Measurements from ENCODE around the gene JAG1. TPM values are rescaled to one million over a fixed set of nuclear protein-coding genes. Genes with fewer than 3 reads are reported as not detected.

JAG1 gene
- total and polyA plus RNA-seq, 2 donors (not counting 3 experiments of a cell fraction or from before 2014, with no cell fraction given), result 19.7 to 37.0 TPM

GRCh38 chr20:10635476-10636208, 38.2 kb downstream of the JAG1 start:
- ChIA-PET CTCF (interaction anchor here (0.6 to 2.0 kb wide), 5 partner anchors 22 to 83 kb away, joined by 3 to 11 read pairs (median 5); no protein-coding TSS in a partner anchor), POLR2A (interaction anchor here (1.2 kb wide), 1 partner anchor 36 kb away, joined by 3 read pairs; no protein-coding TSS in a partner anchor)
- Histone ChIP-seq H4K20me1 (replicated peaks; ENCODE audit: control insufficient read depth, extremely low read depth, insufficient read depth, low read length) (no peaks in the 10 kb centered on the region), H3K27ac (ENCODE audit: insufficient read depth, low read depth, low read length) (no peak overlapping the region), H3K4me3 (replicated peaks in 1 of 3; ENCODE audit: insufficient read depth in 1 of 3, low read depth in 1 of 3, low read length in 3 of 3) (no peak overlapping the region), H3K9me3 (replicated peaks; ENCODE audit: control insufficient read depth, insufficient read depth, low read length) (no peaks in the 10 kb centered on the region), H3K4me1 (ENCODE audit: control insufficient read depth, extremely low read depth, insufficient read depth, low read length) (peaks cover 38% of the 10 kb centered on the region), H3K27me3 (ENCODE audit: control insufficient read depth in 2 of 2, insufficient read depth in 2 of 2, low read length in 2 of 2) (no peaks in the 10 kb centered on the region), H3K36me3 (ENCODE audit: control insufficient read depth in 2 of 2, extremely low read depth in 1 of 2, insufficient read depth in 2 of 2, low read length in 2 of 2) (peaks cover 5 to 15% of the 10 kb centered on the region in 2 experiments), H3K79me2 (ENCODE audit: control insufficient read depth, insufficient read depth, low read length) (no peaks in the 10 kb centered on the region), H3K9me1 (replicated peaks; ENCODE audit: control insufficient read depth, extremely low read depth, insufficient read depth, low read length) (no peaks in the 10 kb centered on the region), H3K9ac (replicated peaks; ENCODE audit: extremely low read depth, insufficient read depth, low read length) (no peak overlapping the region), H2AFZ (ENCODE audit: low read depth, low read length) (no peak overlapping the region), H3K4me2 (ENCODE audit: insufficient read depth, low read length) (peak overlapping the region; percentile 49)
- no TSS peak for BruUV-seq (replicated peaks)
- dilution Hi-C loops (cut with MboI; ENCODE audit: extremely low pct_ligation_motif_present, low sequenced_read_pairs) (no loop called here), intact Hi-C loops (cut with micrococcal nuclease) (loop anchor here (2.0 kb wide), 1 partner anchor 31 kb away; no protein-coding TSS in a partner anchor)
- no peak for TF ChIP-seq POLR2A (IDR thresholded peaks at IDR 0.05; ENCODE audit: low read depth, low read length)
- no peak for TF ChIP-seq EZH2 (IDR thresholded peaks at IDR 0.05; ENCODE audit: borderline replicate concordance, low read depth, low read length, severe bottlenecking)
- TF ChIP-seq FOS (IDR thresholded peaks at IDR 0.05; ENCODE audit: borderline replicate concordance, insufficient read depth, low read length), result no peak
- DNase-seq (ENCODE audit: low read depth, low spot score) (no peak), FAIRE-seq (no peak)

GRCh38 chr20:10634683-10635411, 39.0 kb downstream of the JAG1 start:
- DNase-seq (ENCODE audit: low read depth, low spot score) (peak; percentile 79), FAIRE-seq (peak; percentile 78)
- Histone ChIP-seq H2AFZ (ENCODE audit: low read depth, low read length) (no peak overlapping the region), H3K27me3 (ENCODE audit: control insufficient read depth in 2 of 2, insufficient read depth in 2 of 2, low read length in 2 of 2) (no peaks in the 10 kb centered on the region), H4K20me1 (replicated peaks; ENCODE audit: control insufficient read depth, extremely low read depth, insufficient read depth, low read length) (no peaks in the 10 kb centered on the region), H3K4me1 (ENCODE audit: control insufficient read depth, extremely low read depth, insufficient read depth, low read length) (peaks cover 38% of the 10 kb centered on the region), H3K9me3 (replicated peaks; ENCODE audit: control insufficient read depth, insufficient read depth, low read length) (no peaks in the 10 kb centered on the region), H3K9me1 (replicated peaks; ENCODE audit: control insufficient read depth, extremely low read depth, insufficient read depth, low read length) (no peaks in the 10 kb centered on the region), H3K36me3 (ENCODE audit: control insufficient read depth in 2 of 2, extremely low read depth in 1 of 2, insufficient read depth in 2 of 2, low read length in 2 of 2) (peaks cover 0 to 7% of the 10 kb centered on the region in 2 experiments), H3K4me3 (replicated peaks in 1 of 3; ENCODE audit: insufficient read depth in 1 of 3, low read depth in 1 of 3, low read length in 3 of 3) (no peak overlapping the region), H3K4me2 (ENCODE audit: insufficient read depth, low read length) (peak overlapping the region; percentile 49), H3K27ac (ENCODE audit: insufficient read depth, low read depth, low read length) (no peak overlapping the region), H3K79me2 (ENCODE audit: control insufficient read depth, insufficient read depth, low read length) (no peaks in the 10 kb centered on the region), H3K9ac (replicated peaks; ENCODE audit: extremely low read depth, insufficient read depth, low read length) (no peak overlapping the region)
- TF ChIP-seq GATA2 (IDR thresholded peaks at IDR 0.05; ENCODE audit: insufficient read depth, insufficient read length, low read depth, low read length), result no peak
- TF ChIP-seq EZH2 (IDR thresholded peaks at IDR 0.05; ENCODE audit: borderline replicate concordance, low read depth, low read length, severe bottlenecking), result no peak
- TF ChIP-seq JUN (IDR thresholded peaks at IDR 0.05; ENCODE audit: borderline replicate concordance, insufficient read depth, insufficient read length, low read depth), result no peak
- TF ChIP-seq POLR2A (IDR thresholded peaks at IDR 0.05; ENCODE audit: low read depth, low read length), result no peak
- TF ChIP-seq FOS (IDR thresholded peaks at IDR 0.05; ENCODE audit: borderline replicate concordance, insufficient read depth, low read length), result peak; percentile 45
- no peak for TF ChIP-seq MAX (IDR thresholded peaks at IDR 0.05; ENCODE audit: insufficient read depth, insufficient read length)
- no peak for TF ChIP-seq CTCF (IDR thresholded peaks at IDR 0.05; ENCODE audit: extremely low read depth in 1 of 2, insufficient read depth in 1 of 2, low read depth in 1 of 2, low read length in 2 of 2)
- ChIA-PET CTCF (interaction anchor here (0.6 to 1.2 kb wide), 4 partner anchors 21 to 36 kb away, joined by 3 to 5 read pairs (median 4); no protein-coding TSS in a partner anchor), POLR2A (no interaction called here)
- intact Hi-C loops (cut with micrococcal nuclease), result no loop called here
- BruUV-seq (replicated peaks), result no TSS peak
- dilution Hi-C loops (cut with MboI; ENCODE audit: extremely low pct_ligation_motif_present, low sequenced_read_pairs), result no loop called here

All from endothelial cell of umbilical vein (primary cell).